Smooth muscle cell (in vitro differentiated cells): ENCODE measurements around the gene NHLRC2. TPM values are rescaled to one million over a fixed set of nuclear protein-coding genes. Genes with fewer than 3 reads are reported as not detected.

Experiments
- DNase-seq: peaks from one replicate; lab custom pipeline; 2025; ENCODE audit not compliant: unreplicated experiment; lab: John Stamatoyannopoulos, UW
- H2AFZ ChIP-seq: fragments of 200-600 bp; sonication (generic); 2 replicates; pipeline ENCODE4 v1.6.0; 2016; ENCODE audit warnings: antibody characterized with exemption, low read depth, mild to moderate bottlenecking
- H3F3A ChIP-seq: fragments of 200-600 bp; sonication (generic); 2 replicates; pipeline ENCODE4 v1.6.0; 2017; ENCODE audit warnings: antibody characterized with exemption, low read depth
- H3K27ac ChIP-seq: fragments of 200-600 bp; sonication (generic); 2 replicates; pipeline ENCODE4 v1.5.1; 2016; ENCODE audit warnings: low read depth, mild to moderate bottlenecking
- H3K27me3 ChIP-seq: fragments of 200-600 bp; sonication (generic); 2 replicates; pipeline ENCODE4 v1.6.1; 2016; ENCODE audit warnings: low read depth, mild to moderate bottlenecking
- H3K36me3 ChIP-seq: fragments of 200-600 bp; sonication (generic); 2 replicates; pipeline ENCODE4 v1.5.1; 2016; ENCODE audit warnings: low read depth
- H3K4me1 ChIP-seq: fragments of 200-600 bp; sonication (generic); 2 replicates; pipeline ENCODE4 v1.5.1; 2016; ENCODE audit warnings: low read depth
- H3K4me2 ChIP-seq: fragments of 200-600 bp; sonication (generic); 2 replicates; pipeline ENCODE4 v1.6.0; 2016; ENCODE audit warnings: mild to moderate bottlenecking
- H3K4me3 ChIP-seq: fragments of 200-600 bp; sonication (generic); 2 replicates; pipeline ENCODE4 v1.5.1; 2016; ENCODE audit warnings: mild to moderate bottlenecking
- H3K79me2 ChIP-seq: fragments of 200-600 bp; sonication (generic); 2 replicates; pipeline ENCODE4 v1.6.0; 2016; ENCODE audit warnings: low read depth, mild to moderate bottlenecking
- H3K9ac ChIP-seq: fragments of 200-600 bp; sonication (generic); 2 replicates; pipeline ENCODE4 v1.6.0; 2016; ENCODE audit warnings: low read depth
- H3K9me3 ChIP-seq: fragments of 200-600 bp; sonication (generic); replicated peaks from 2 replicates; pipeline ENCODE4 v1.5.1; 2016; ENCODE audit warnings: low read depth
- H4K20me1 ChIP-seq: fragments of 200-600 bp; sonication (generic); 2 replicates; pipeline ENCODE4 v1.6.0; 2016; ENCODE audit warnings: low read depth
- WGBS: methylation state at CpG from one replicate; pipeline ENCODE4 v1.1.7; 2016; ENCODE audit warnings: low lambda C conversion rate; 5-methylcytosine and 5-hydroxymethylcytosine counted together
- polyA plus RNA-seq: library from polyadenylated mRNA; unstranded; fragments of >200 nt; fragmentation: Nextera tagmentation; extraction: Ambion mirVana; gene quantifications from 2 replicates; pipeline ENCODE4 v1.2.1, GENCODE V29; 2016
- total RNA-seq: library from RNA; depleted of rRNA; stranded (reverse); fragments of >200 nt; gene quantifications from 2 replicates; pipeline ENCODE4 v1.2.3, GENCODE V29; 2014
- TF ChIP-seq, protein P1 (sequence below): fragments of 200-600 bp; sonication (generic); IDR thresholded peaks from 2 replicates; pipeline ENCODE4 v1.5.1; 2017; ENCODE audit warnings: borderline replicate concordance, mild to moderate bottlenecking, antibody characterized with exemption; ENCODE audit not compliant: insufficient read depth, poor library complexity, severe bottlenecking

Gene NHLRC2
- total and polyA plus RNA-seq, 2 experiments from 2014 or later: 5.1 to 14.4 TPM

DNA sequence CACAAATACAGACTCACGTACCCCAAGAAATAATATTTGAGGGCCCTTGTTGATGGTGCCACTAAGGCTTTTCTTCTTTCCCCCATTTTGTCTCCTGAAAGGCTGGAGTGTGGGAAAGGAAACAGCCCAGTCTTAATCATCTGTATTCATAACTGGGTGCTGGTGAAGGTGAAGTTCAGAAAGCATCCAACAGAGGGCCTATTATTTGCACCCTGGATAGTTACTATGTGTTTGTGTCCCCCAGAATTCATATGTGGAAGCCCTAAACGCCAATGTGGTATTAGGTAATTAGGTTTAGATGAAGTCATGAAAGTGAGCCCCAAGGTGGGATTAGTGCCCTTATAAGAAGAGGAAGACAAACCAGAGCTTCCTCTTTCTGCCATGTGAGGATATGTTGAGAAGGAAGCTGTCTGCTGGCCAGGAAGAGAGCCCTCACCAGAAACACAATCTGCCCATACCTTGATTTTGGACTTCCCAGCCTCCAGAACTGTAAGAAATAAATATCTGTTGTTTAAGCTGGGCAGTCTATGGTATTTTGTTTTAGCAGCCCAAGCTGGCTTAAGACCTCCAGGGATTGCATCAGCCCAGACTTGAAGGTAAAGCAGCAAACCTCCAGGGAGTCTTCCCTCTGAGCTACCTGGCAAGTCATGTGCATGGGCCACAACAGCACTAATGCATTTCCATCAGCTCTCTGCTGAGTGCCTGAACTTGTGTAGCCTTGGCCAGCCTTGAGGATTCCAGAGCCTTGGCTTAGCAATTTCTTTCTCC lies 99.2 kb downstream of the NHLRC2 start:
- no peaks in the 10 kb centered on the region for H3K36me3 ChIP-seq
- no peak overlapping the region for H3K4me3 ChIP-seq
- H3K9ac ChIP-seq: no peak overlapping the region
- H3K4me2 ChIP-seq: no peak overlapping the region
- H3K4me1 ChIP-seq: peaks cover 4% of the 10 kb centered on the region
- H3K79me2 ChIP-seq: no peaks in the 10 kb centered on the region
- H3K9me3 ChIP-seq: no peaks in the 10 kb centered on the region
- 90% methylated on average over 2 of the region's 2 CpGs for WGBS
- H3K27ac ChIP-seq: no peak overlapping the region
- DNase-seq: no peak
- no peaks in the 10 kb centered on the region for H4K20me1 ChIP-seq
- TF ChIP-seq, protein P1, sequence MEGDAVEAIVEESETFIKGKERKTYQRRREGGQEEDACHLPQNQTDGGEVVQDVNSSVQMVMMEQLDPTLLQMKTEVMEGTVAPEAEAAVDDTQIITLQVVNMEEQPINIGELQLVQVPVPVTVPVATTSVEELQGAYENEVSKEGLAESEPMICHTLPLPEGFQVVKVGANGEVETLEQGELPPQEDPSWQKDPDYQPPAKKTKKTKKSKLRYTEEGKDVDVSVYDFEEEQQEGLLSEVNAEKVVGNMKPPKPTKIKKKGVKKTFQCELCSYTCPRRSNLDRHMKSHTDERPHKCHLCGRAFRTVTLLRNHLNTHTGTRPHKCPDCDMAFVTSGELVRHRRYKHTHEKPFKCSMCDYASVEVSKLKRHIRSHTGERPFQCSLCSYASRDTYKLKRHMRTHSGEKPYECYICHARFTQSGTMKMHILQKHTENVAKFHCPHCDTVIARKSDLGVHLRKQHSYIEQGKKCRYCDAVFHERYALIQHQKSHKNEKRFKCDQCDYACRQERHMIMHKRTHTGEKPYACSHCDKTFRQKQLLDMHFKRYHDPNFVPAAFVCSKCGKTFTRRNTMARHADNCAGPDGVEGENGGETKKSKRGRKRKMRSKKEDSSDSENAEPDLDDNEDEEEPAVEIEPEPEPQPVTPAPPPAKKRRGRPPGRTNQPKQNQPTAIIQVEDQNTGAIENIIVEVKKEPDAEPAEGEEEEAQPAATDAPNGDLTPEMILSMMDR: no peak
- H2AFZ ChIP-seq: no peak overlapping the region
- H3K27me3 ChIP-seq: no peaks in the 10 kb centered on the region
- no peaks in the 10 kb centered on the region for H3F3A ChIP-seq

DNA sequence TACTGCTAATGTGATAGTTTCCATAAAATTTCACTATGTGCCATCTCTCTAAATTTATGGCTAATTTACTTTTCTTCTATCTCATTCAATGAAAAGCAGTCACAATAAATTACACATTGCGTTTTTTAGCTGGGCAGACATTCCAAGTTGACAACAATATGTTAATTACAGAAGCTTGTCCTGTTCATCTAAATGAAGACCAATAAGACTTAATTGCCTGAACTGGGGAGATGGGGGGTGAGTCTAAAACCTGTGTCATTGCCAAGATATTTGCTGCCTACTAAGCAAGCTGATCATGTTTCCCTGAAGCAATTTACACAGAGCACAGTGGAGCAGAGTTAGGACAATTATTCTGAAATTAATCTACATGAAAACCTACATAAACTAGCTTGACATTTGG lies 99.9 kb downstream of the NHLRC2 start:
- no peaks in the 10 kb centered on the region for H3K79me2 ChIP-seq
- H2AFZ ChIP-seq: no peak overlapping the region
- H3K4me2 ChIP-seq: no peak overlapping the region
- H3F3A ChIP-seq: no peaks in the 10 kb centered on the region
- peaks cover 4% of the 10 kb centered on the region for H3K4me1 ChIP-seq
- H3K9ac ChIP-seq: no peak overlapping the region
- no peak for DNase-seq
- H3K27ac ChIP-seq: no peak overlapping the region
- TF ChIP-seq, protein P1: no peak
- 81% methylated on average over 1 of the region's 1 CpG for WGBS
- H3K4me3 ChIP-seq: no peak overlapping the region
- H3K36me3 ChIP-seq: no peaks in the 10 kb centered on the region
- no peaks in the 10 kb centered on the region for H3K27me3 ChIP-seq
- no peaks in the 10 kb centered on the region for H3K9me3 ChIP-seq
- no peaks in the 10 kb centered on the region for H4K20me1 ChIP-seq

DNA sequence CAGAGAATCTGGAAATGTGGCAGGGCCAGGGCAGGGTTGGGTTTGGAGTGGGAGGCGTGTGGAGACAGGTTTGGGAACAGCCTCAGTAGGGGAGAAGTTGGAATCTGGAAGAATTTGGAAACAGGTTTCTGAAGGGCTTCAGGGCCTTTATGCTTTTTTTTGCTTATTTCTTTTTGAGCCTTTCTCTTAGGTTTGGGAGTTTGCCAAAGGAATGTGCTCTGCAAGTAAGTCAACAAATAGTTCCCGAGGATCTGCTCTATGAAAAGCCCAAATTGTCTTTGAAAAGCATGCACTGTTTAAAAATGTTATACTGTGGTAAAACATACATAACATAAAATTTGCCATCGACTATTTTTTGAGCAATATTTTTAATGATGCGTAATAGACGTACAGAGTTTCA lies 102.6 kb downstream of the NHLRC2 start:
- no peak for DNase-seq
- H3K79me2 ChIP-seq: no peaks in the 10 kb centered on the region
- H3K27ac ChIP-seq: no peak overlapping the region
- H3K4me2 ChIP-seq: no peak overlapping the region
- H3K27me3 ChIP-seq: no peaks in the 10 kb centered on the region
- 68% methylated on average over 5 of the region's 5 CpGs for WGBS
- TF ChIP-seq, protein P1: no peak
- no peaks in the 10 kb centered on the region for H3K36me3 ChIP-seq
- H4K20me1 ChIP-seq: no peaks in the 10 kb centered on the region
- no peak overlapping the region for H3K4me3 ChIP-seq
- H3K9ac ChIP-seq: no peak overlapping the region
- H3F3A ChIP-seq: no peaks in the 10 kb centered on the region
- H2AFZ ChIP-seq: no peak overlapping the region
- peaks cover 4% of the 10 kb centered on the region for H3K4me1 ChIP-seq
- no peaks in the 10 kb centered on the region for H3K9me3 ChIP-seq
